PC-9 (cell line): ENCODE results near the gene LAMA2.

Experiments
- CTCF ChIP-seq: fragments of 200-600 bp; sonication (generic); conservative IDR thresholded peaks from 2 replicates; pipeline ENCODE4 v1.6.1; 2017; ENCODE audit warnings: mixed run types, antibody characterized with exemption, mild to moderate bottlenecking, moderate library complexity
- EZH2 ChIP-seq: fragments of 200-600 bp; sonication (generic); IDR thresholded peaks from 2 replicates; pipeline ENCODE4 v1.8.0; 2017; ENCODE audit warnings: antibody characterized with exemption, low read depth

- TF ChIP-seq CTCF (no peak), EZH2 (no peak)
Measured at GRCh38 chr6:129491436-129491835, 608.5 kb downstream of the LAMA2 start.
